K562 (cell line): Measurements from ENCODE around the gene CEP128. TPM values are rescaled to one million over a fixed set of nuclear protein-coding genes. Genes with fewer than 3 reads are reported as not detected.
"Not testable (repeated sequence)": the region's sequence is repeated elsewhere in the genome, so short reads cannot be mapped to it uniquely, and the experiment has no call there.

Source experiments
- ATAC-seq: fragments of 200-7000 bp; cut with Tn5 transposase; 3 replicates; pipeline ENCODE4 v1.9.1; 2020; ENCODE audit warnings: moderate library complexity
- BruUV-seq: library from RNA; stranded (reverse); fragments of 400-500 nt; replicated peaks from 2 replicates; lab custom pipeline; 2021; lab: Mats Ljungman, UMichigan
- CTCF ChIA-PET: fragments of 300-600 bp; formaldehyde crosslinking; extraction: SDS; loops from one replicate; lab custom pipeline; 2021; ENCODE audit warnings: low intra/inter-chr PET ratio; lab: Yijun Ruan, JAX
- POLR2A ChIA-PET: fragments of 300-600, 350-650 bp; sonication (Branson Sonifier 250); formaldehyde crosslinking; extraction: SDS; loops from one replicate; lab custom pipeline; 2021; ENCODE audit warnings: antibody characterized with exemption, inconsistent platforms; lab: Yijun Ruan, JAX
- DNase-seq, 4 experiments: peaks; one replicate each; pipeline versions ENCODE4 v3.0.0 to v3.0.0-alpha.2; 2011 to 2018; ENCODE audit warnings: low spot score in 3 of 4, mixed read lengths in 3 of 4; ENCODE audit errors: extremely low read depth in 1 of 4
- FAIRE-seq: peaks from 2 replicates; lab custom pipeline; 2011; peaks lifted over from hg19 to GRCh38; lab: Jason Lieb, UNC
- H2AFZ ChIP-seq: 2 replicates; pipeline ENCODE4 v1.6.0; 2011; ENCODE audit warnings: low read depth, low read length, control low read depth, inconsistent platforms
- H3K27ac ChIP-seq: fragments of 200-600 bp; 3 replicates; pipeline ENCODE4 v1.8.0; 2011; ENCODE audit warnings: low read depth, mild to moderate bottlenecking, control low read depth, inconsistent platforms, low read length, moderate library complexity, mixed read lengths; ENCODE audit errors: extremely low read depth
- H3K27me3 ChIP-seq, 2 experiments: fragments of 300-600 bp in 1 of 2; 2 replicates in 1 of 2; 3 replicates in 1 of 2; pipeline versions ENCODE4 v1.6.0 to v1.8.0; 2011; ENCODE audit warnings: inconsistent platforms in 2 of 2, low read length in 2 of 2, mild to moderate bottlenecking in 1 of 2, mixed read lengths in 1 of 2, moderate library complexity in 1 of 2; ENCODE audit not compliant: control insufficient read depth in 2 of 2, insufficient read depth in 2 of 2
- H3K36me3 ChIP-seq: fragments of 300-600 bp; 3 replicates; pipeline ENCODE4 v1.8.0; 2011; ENCODE audit warnings: mild to moderate bottlenecking, low read length, inconsistent platforms; ENCODE audit not compliant: control insufficient read depth, insufficient read depth
- H3K4me1 ChIP-seq, 2 experiments: fragments of 200-600 bp in 1 of 2; replicated peaks in 1 of 2; 2 replicates in 1 of 2; 3 replicates in 1 of 2; pipeline versions ENCODE4 v1.5.1 to v1.8.0; 2011; ENCODE audit warnings: inconsistent platforms in 2 of 2, low read length in 2 of 2, mild to moderate bottlenecking in 1 of 2, mixed read lengths in 1 of 2, moderate library complexity in 1 of 2; ENCODE audit not compliant: control insufficient read depth in 2 of 2, insufficient read depth in 2 of 2
- H3K4me2 ChIP-seq: 2 replicates; pipeline ENCODE4 v1.6.1; 2011; ENCODE audit warnings: low read length, control low read depth, inconsistent platforms, mixed read lengths; ENCODE audit not compliant: insufficient read depth
- H3K4me3 ChIP-seq: fragments of 200-600 bp; sonication (generic), shearing (Covaris generic); 2 replicates; pipeline ENCODE4 v1.5.1; 2016; ENCODE audit warnings: control low read depth, inconsistent platforms
- H3K79me2 ChIP-seq: fragments of 200-600 bp; 3 replicates; pipeline ENCODE4 v1.8.0; 2011; ENCODE audit warnings: low read length, inconsistent platforms; ENCODE audit not compliant: control insufficient read depth, insufficient read depth
- H3K9ac ChIP-seq, 2 experiments: 2 replicates each; pipeline versions ENCODE4 v1.6.0 to v1.6.1; 2011; ENCODE audit warnings: low read depth in 2 of 2, low read length in 2 of 2, control low read depth in 1 of 2, inconsistent platforms in 1 of 2, mild to moderate bottlenecking in 1 of 2, mixed read lengths in 1 of 2; ENCODE audit not compliant: insufficient read depth in 1 of 2
- H3K9me1 ChIP-seq: one replicate; pipeline ENCODE4 v1.6.0; 2011; ENCODE audit warnings: inconsistent platforms, mild to moderate bottlenecking, low read length, moderate library complexity; ENCODE audit not compliant: control insufficient read depth, insufficient read depth
- H3K9me3 ChIP-seq: replicated peaks from 2 replicates; pipeline ENCODE4 v1.5.1; 2011; ENCODE audit warnings: low read depth, low read length, inconsistent platforms; ENCODE audit not compliant: control insufficient read depth, insufficient read depth
- H4K20me1 ChIP-seq: replicated peaks from 2 replicates; pipeline ENCODE4 v1.6.1; 2011; ENCODE audit warnings: low read length, inconsistent platforms, mixed read lengths; ENCODE audit not compliant: control insufficient read depth, insufficient read depth
- HNRNPLL ChIP-seq: fragments of 200-400 bp; formaldehyde crosslinking; IDR thresholded peaks from 2 replicates; pipeline ENCODE4 v1.6.1; 2017; ENCODE audit warnings: low read length, low read depth, mild to moderate bottlenecking; ENCODE audit not compliant: poor library complexity, severe bottlenecking
- JUNB ChIP-seq: fragments of 450-650 bp; formaldehyde crosslinking; conservative IDR thresholded peaks from 2 replicates; pipeline ENCODE4 v1.4.0; 2020; ENCODE audit warnings: mild to moderate bottlenecking
- MAZ ChIP-seq, 2 experiments: fragments of 450-650 bp in 1 of 2; sonication (generic) in 1 of 2; formaldehyde crosslinking; IDR thresholded peaks in 1 of 2; conservative IDR thresholded peaks in 1 of 2; 2 replicates each; pipeline versions ENCODE4 v1.4.0 to v1.5.0; 2020; ENCODE audit warnings: mild to moderate bottlenecking in 1 of 2, missing genetic modification reagents in 1 of 2
- NEUROD1 ChIP-seq: fragments of 150-350 bp; IDR thresholded peaks from 2 replicates; pipeline ENCODE4 v1.6.1; 2014; ENCODE audit warnings: borderline replicate concordance, low read length, low read depth; ENCODE audit not compliant: partially characterized antibody
- OTX1 ChIP-seq: fragments of 450-650 bp; formaldehyde crosslinking; IDR thresholded peaks from 2 replicates; pipeline ENCODE4 v1.4.0; 2022; ENCODE audit warnings: mild to moderate bottlenecking
- RBM22 ChIP-seq: fragments of 200-400 bp; formaldehyde crosslinking; IDR thresholded peaks from 2 replicates; pipeline ENCODE4 v1.6.1; 2018; ENCODE audit warnings: low read length, low read depth; ENCODE audit not compliant: poor library complexity, severe bottlenecking
- TRIM24 ChIP-seq, 2 experiments: fragments of 450-650 bp; IDR thresholded peaks; 2 replicates each; pipeline ENCODE4 v1.6.1; 2016
- ZNF175 ChIP-seq: fragments of 200-800 bp; sonication (Bioruptor generic); IDR thresholded peaks from 2 replicates; pipeline ENCODE4 v1.6.1; 2016; ENCODE audit warnings: low read depth, mild to moderate bottlenecking, missing genetic modification characterization, missing compliant biosample characterization
- WGBS: fragments of 100-300 bp; shearing (Covaris generic); methylation state at CpG from one replicate; pipeline ENCODE4 v1.1.6; 2016; ENCODE audit warnings: low coverage, mixed read lengths; ENCODE audit not compliant: insufficient coverage; ENCODE audit errors: missing lambda C conversion rate; 5-methylcytosine and 5-hydroxymethylcytosine counted together
- in situ Hi-C: fragments of 300-500 bp; cut with MboI; formaldehyde crosslinking; loops from 4 replicates; pipeline ENCODE4 v1.15.0; 2018; ENCODE audit warnings: inconsistent platforms, mixed read lengths
- intact Hi-C: fragments of 100-400 bp; cut with micrococcal nuclease; formaldehyde crosslinking; loops from 2 replicates; pipeline ENCODE4 v1.14.2; 2022
- polyA plus RNA-seq, 8 experiments: library from polyadenylated mRNA; depleted of rRNA in 4 of 8; stranded (reverse) in 5 of 8; unstranded in 3 of 8; fragments of >200 nt; fragmentation: Nextera tagmentation in 2 of 8; fragmentation: Illumina TruSeq in 1 of 8; extraction: Ambion mirVana in 2 of 8; extraction: Trizol in 1 of 8; gene quantifications; 2 replicates each; pipeline versions ENCODE4 v1.2.1 to v1.2.3, GENCODE V29; 2011 to 2014; ENCODE audit warnings: inconsistent platforms in 1 of 8, missing spikeins in 1 of 8
- total RNA-seq, 7 experiments: library from RNA; depleted of rRNA in 6 of 7; stranded (reverse); fragments of >200 nt in 6 of 7; fragmentation: Illumina TruSeq in 2 of 7; extraction: Trizol in 2 of 7; gene quantifications; 2 replicates each; pipeline versions ENCODE4 v1.2.1 to v1.2.3, GENCODE V29; 2011 to 2021; ENCODE audit warnings: low replicate concordance in 1 of 7
- TF ChIP-seq, protein P1 (sequence below): sonication (generic); formaldehyde crosslinking; IDR thresholded peaks from 2 replicates; pipeline ENCODE4 v1.8.1; 2022; ENCODE audit warnings: missing genetic modification reagents

The CEP128 gene
- total and polyA plus RNA-seq, 9 of the 15 experiments (the other 6 are each of a cell fraction or from before 2014, with no cell fraction given) = 2.3 to 9.2 (median 4.6) TPM

DNA sequence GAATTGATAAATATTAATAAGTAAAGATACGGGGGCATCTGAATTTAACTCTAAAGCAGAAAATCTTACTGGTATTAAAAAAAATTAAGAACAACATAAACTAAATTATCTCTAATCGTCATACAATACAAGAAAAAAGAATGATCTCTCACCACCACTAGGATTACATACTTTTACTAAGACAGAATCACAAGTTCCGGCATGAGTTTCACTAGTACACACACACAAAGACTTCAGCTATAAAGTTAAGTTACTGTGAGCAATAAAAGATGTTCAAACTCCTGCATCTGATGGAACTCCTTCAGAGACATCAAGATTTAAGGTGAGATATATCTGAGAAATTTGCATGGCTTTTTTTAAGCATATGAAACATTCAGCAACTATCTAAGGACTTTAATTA is 21.9 kb downstream of the CEP128 start:
- TF ChIP-seq NEUROD1 = no peak
- TF ChIP-seq JUNB = no peak
- TF ChIP-seq, protein P1, sequence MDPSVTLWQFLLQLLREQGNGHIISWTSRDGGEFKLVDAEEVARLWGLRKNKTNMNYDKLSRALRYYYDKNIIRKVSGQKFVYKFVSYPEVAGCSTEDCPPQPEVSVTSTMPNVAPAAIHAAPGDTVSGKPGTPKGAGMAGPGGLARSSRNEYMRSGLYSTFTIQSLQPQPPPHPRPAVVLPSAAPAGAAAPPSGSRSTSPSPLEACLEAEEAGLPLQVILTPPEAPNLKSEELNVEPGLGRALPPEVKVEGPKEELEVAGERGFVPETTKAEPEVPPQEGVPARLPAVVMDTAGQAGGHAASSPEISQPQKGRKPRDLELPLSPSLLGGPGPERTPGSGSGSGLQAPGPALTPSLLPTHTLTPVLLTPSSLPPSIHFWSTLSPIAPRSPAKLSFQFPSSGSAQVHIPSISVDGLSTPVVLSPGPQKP = no peak
- no peak for TF ChIP-seq TRIM24 (IDR thresholded peaks at IDR 0.05)
- TF ChIP-seq RBM22 = no peak
- no peak for TF ChIP-seq ZNF175 (CRISPR knock-in tag)
- no peak for TF ChIP-seq OTX1 (CRISPR knock-in tag)
- no peak for TF ChIP-seq MAZ (CRISPR knock-in tag; conservative IDR thresholded peaks at IDR 0.05 in 1 of 2, IDR thresholded peaks at IDR 0.05 in 1 of 2)
- no peak for TF ChIP-seq HNRNPLL
- CTCF ChIA-PET = interaction anchor here (0.5 kb wide), 1 partner anchor 537 kb away, joined by 3 read pairs; no protein-coding TSS in a partner anchor
- Histone ChIP-seq H3K27ac (no peak overlapping the region), H3K4me1 (0 out of 5 replicates have a peak, but pooled peaks cover 0 to 4% of the 10 kb centered on the region in 2 experiments), H3K36me3 (peaks cover 8% of the 10 kb centered on the region; the same call in 1 of the 3 replicates), H3K9ac (no peak overlapping the region), H3K9me1 (no peaks in the 10 kb centered on the region), H3K4me3 (no peak overlapping the region), H2AFZ (no peak overlapping the region), H3K9me3 (no peaks in the 10 kb centered on the region), H3K4me2 (no peak overlapping the region), H4K20me1 (no peaks in the 10 kb centered on the region), H3K27me3 (no peaks in the 10 kb centered on the region), H3K79me2 (no peaks in the 10 kb centered on the region)
- no TSS peak for BruUV-seq
- ATAC-seq (no peak), DNase-seq (no peak), FAIRE-seq (no peak)
- WGBS = 81% methylated on average over 3 of the region's 3 CpGs
- in situ Hi-C loops (no loop called here), intact Hi-C loops (no loop called here)
- POLR2A ChIA-PET = no interaction called here

DNA sequence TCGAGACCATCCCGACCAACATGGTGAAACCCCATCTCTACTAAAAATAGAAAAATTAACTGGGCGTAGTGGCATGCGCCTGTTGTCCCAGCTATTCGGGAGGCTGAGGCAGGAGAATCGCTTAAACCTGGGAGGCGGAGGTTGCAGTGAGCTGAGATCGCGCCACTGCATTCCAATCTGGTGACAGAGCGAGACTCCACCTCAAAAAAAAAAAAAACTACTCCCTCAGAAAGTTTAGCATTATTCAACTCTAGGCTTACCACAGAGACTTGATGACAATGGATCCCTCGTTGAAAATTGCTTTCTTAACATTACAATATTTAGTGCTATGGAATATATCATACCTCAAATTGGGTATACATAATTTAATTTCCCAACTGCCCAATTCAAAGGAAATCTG is 29.5 kb downstream of the CEP128 start:
- H3K4me1 ChIP-seq, H3K9me3 ChIP-seq, DNase-seq, CTCF ChIA-PET, POLR2A ChIA-PET, intact Hi-C loops, H3K4me2 ChIP-seq, H4K20me1 ChIP-seq, BruUV-seq, H3K9ac ChIP-seq, H3K27me3 ChIP-seq, ATAC-seq, FAIRE-seq, H2AFZ ChIP-seq, H3K27ac ChIP-seq, H3K9me1 ChIP-seq, in situ Hi-C loops, H3K4me3 ChIP-seq, H3K79me2 ChIP-seq: not testable (repeated sequence)
- 78% methylated on average over 7 of the region's 11 CpGs for WGBS
- peaks cover 11% of the 10 kb centered on the region; the same call in 1 of the 3 replicates for H3K36me3 ChIP-seq
